ENCODE results near the gene HECTD1.
"Not testable (repeated sequence)": the region's sequence is repeated elsewhere in the genome, so short reads cannot be mapped to it uniquely, and the experiment has no call there.

HECTD1 gene

DNA sequence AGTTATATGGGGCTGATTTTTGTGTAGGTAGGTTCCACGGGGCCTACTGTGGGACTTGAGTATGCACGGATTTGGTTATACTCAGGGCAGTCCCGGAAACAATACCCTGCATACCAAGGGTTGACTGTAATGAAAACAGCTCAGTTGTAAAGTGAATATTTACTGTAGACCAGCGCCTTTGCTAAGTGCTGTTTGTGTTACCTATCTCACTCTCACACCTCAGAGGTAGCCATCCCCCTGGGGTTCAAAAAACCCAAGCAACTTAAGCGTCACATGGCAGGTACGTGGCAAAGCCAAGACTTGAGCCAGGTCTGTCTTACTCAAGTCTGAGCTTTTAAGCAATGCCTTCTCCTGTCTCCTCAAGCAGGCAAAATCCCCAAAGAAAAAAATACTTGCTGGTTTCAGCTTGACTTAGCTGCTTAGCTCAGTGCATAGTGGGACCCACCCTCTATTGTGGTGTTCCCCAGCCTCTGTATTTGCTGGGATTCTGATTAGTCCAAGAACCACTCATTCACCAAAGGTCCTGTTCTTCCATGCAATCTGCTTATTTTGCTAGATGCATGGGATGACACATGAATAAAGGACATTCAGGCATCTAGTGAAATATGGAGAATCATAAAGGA lies 147.2 kb downstream of the HECTD1 start:
- no peak for TF ChIP-seq ZNF274 (IDR thresholded peaks at IDR 0.05; ENCODE audit: low read depth, low read length)
- H3K4me3 ChIP-seq (ENCODE audit: low read length), result no peak overlapping the region

DNA sequence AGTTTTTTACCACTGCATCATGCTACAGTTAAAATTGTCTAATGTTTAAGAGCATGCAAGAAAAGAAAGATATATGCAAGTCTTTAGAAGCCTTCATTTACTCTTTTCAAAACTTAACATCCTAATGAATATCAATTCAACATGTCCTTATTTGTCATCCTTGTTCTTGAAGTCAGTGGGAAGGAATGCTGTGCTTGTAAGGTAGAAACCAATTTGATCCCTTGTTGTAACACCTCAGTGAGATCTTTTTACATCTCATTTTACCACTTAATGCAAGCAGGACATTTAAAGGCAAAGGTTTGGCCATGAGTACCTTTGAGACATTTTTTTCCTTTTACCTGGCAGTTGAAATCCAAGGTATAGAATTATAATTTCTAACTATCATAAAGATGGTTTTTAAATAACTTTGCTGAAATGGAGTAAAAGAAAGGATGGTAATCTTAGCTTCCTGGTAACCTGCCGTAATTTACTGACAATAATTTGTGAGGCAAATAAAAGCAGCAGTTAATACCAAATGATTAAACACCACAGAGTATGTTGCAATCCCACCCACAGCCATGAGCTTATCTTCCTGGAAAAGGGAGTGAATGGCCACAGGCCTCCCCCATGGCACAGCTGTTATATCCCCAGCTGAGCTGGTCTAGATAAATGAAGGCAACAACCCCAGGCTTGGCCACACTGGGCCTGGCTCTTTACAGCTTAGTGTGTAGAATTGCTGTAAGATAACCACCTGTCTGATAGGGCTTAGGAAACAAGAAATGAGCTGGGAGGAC lies 148.3 kb downstream of the HECTD1 start:
- no peak for TF ChIP-seq ZNF274 (IDR thresholded peaks at IDR 0.05; ENCODE audit: low read depth, low read length)
- no peak overlapping the region for H3K4me3 ChIP-seq (ENCODE audit: low read length)

GRCh38 chr14:31057701-31058364 lies 149.8 kb downstream of the HECTD1 start:
- no peak for TF ChIP-seq ZNF274 (IDR thresholded peaks at IDR 0.05; ENCODE audit: low read depth, low read length)
- H3K4me3 ChIP-seq (ENCODE audit: low read length), result no peak overlapping the region

DNA sequence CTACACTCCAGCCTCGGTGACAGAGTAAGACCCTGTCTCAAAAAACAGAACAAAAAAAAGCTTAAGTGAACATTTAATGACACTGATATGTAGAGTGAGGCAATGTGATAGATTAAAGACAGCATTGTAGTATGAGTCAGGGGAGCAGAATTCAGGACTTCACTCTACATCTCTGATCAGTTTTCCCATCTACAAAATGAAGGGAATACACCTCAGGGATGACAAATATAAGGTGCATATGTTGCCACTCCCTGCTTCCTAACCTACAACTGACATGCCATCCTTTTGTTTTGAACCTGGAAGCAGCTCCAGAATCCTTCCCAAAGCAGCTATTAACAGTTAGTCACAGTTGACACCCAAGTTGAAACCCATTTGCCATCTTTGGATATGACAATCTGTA lies 150.6 kb downstream of the HECTD1 start:
- H3K4me3 ChIP-seq (ENCODE audit: low read length), result no peak overlapping the region
- TF ChIP-seq ZNF274 (IDR thresholded peaks at IDR 0.05; ENCODE audit: low read depth, low read length), result no peak

DNA sequence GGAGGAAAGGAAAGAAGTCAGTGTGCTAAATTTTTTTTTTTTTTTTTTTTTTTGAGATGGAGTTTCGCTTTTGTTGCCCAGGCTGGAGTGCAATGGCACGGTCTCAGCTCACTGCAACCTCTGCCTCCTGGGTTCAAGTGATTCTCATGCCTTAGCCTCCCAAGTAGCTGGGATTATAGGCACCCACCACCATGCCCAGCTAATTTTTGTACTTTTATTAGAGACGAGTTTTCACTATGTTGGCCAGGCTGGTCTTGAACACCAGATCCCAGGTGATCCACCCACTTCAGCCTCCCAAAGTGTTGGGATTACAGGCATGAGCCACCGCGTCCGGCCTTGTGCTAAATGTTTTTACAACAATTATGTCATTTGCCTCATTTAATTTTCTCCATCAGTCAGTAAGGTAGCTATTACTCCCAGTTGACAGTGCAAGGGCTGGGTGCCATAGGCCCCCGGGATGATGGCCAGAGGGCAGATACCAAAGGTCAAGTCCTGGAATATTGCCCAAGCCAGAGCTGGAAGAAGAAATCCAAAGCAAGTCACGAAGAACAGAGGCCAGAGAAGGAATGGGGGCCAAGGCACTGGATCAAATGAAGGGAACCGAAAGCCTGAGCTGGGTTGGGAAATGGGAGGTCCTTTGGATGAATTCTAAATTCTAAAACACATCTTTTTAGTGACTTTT lies 154.5 kb downstream of the HECTD1 start:
- H3K4me3 ChIP-seq (ENCODE audit: low read length), result not testable (repeated sequence)

DNA sequence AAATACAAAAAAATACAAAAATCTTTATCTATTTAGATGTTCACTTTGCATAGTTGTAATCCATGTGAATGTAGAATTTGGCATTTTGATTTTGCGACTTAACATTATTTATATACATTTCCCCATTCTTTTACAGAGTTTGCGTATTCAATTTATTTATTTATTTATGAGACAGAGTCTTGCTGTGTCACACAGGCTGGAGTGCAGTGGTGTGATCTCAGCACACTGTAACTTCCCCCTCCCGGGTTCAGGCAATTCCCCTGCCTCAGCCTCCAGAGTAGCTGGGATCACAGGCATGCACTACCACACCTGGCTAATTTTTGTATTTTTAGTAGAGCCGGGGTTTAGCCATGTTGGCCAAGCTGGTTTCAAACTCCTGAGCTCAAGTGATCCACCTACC lies 156.1 kb downstream of the HECTD1 start:
- no peak for TF ChIP-seq ZNF274 (IDR thresholded peaks at IDR 0.05; ENCODE audit: low read depth, low read length)
- H3K4me3 ChIP-seq (ENCODE audit: low read length), result no peak overlapping the region

GRCh38 chr14:31051023-31051422 lies 156.6 kb downstream of the HECTD1 start:
- no peak overlapping the region for H3K4me3 ChIP-seq (ENCODE audit: low read length)
- TF ChIP-seq ZNF274 (IDR thresholded peaks at IDR 0.05; ENCODE audit: low read depth, low read length), result no peak

Data from GM08714 (cell line).